AG04450 (cell line): ENCODE results near the gene MMP17. TPM values are rescaled to one million over a fixed set of nuclear protein-coding genes. Genes with fewer than 3 reads are reported as not detected.

Source experiments
- CTCF ChIA-PET: fragments of 300-600, 350-600 bp; formaldehyde crosslinking; extraction: SDS; loops from one replicate; lab custom pipeline; 2022; ENCODE audit warnings: antibody characterized with exemption, inconsistent platforms; lab: Charles Lee
- POLR2A ChIA-PET: fragments of 350-600 bp; formaldehyde crosslinking; extraction: SDS; loops from one replicate; lab custom pipeline; 2021; ENCODE audit warnings: antibody characterized with exemption, inconsistent platforms; lab: Yijun Ruan, JAX
- DNase-seq: peaks from one replicate; pipeline ENCODE4 v3.0.0-alpha.2; 2011; ENCODE audit warnings: low read depth, low spot score
- H3K27ac ChIP-seq: one replicate; pipeline ENCODE4 v1.5.1; 2012; ENCODE audit warnings: low read depth, low read length, control low read depth
- H3K27me3 ChIP-seq: one replicate; pipeline ENCODE4 v1.6.0; 2012; ENCODE audit warnings: low read length; ENCODE audit not compliant: control insufficient read depth, insufficient read depth
- H3K4me3 ChIP-seq: 2 replicates; pipeline ENCODE4 v1.5.1; 2011; ENCODE audit warnings: mild to moderate bottlenecking, low read depth, low read length, control low read depth
- H3K9me3 ChIP-seq: 2 replicates; pipeline ENCODE4 v1.5.1; 2012; ENCODE audit warnings: low read length; ENCODE audit not compliant: control insufficient read depth, insufficient read depth
- CTCF ChIP-seq: IDR thresholded peaks from 2 replicates; pipeline ENCODE4 v1.5.1; 2011; ENCODE audit warnings: low read depth, low read length, control low read depth, inconsistent platforms
- polyA plus RNA-seq: library from polyadenylated mRNA; depleted of rRNA; stranded (reverse); fragments of >200 nt; gene quantifications from 2 replicates; pipeline ENCODE4 v1.2.3, GENCODE V29; 2011

Gene MMP17
- polyA plus RNA-seq, 1 experiment: 9.9 TPM

DNA sequence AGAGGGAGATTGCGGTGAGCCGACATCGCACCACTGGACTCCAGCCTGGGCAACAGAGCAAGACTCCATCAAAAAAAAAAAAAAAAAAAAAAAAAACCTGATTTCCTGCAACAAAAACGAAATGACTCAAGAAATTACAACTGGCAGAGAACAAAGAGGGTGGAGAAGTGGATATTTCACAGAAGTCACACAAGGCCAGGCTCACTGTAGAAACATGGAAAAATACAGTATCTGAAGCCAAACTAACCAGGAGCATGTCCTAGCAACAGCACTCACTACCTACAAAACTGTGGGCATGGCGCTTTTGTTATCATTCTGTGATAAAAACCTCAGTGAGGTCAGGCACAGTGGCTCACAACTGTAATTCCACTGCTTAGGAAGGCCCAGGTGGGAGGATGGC is 11.7 kb upstream of the MMP17 start:
- no peak overlapping the region for H3K27ac ChIP-seq
- TF ChIP-seq CTCF: no peak
- CTCF ChIA-PET: interaction anchor here (0.6 kb wide), 1 partner anchor 85 kb away, joined by 5 read pairs; no protein-coding TSS in a partner anchor
- peaks cover 2% of the 10 kb centered on the region for H3K27me3 ChIP-seq
- no peak overlapping the region for H3K4me3 ChIP-seq
- DNase-seq: no peak
- POLR2A ChIA-PET: no interaction called here
- peaks cover 7% of the 10 kb centered on the region for H3K9me3 ChIP-seq

- Histone ChIP-seq H3K4me3 (no peak overlapping the region), H3K9me3 (peaks cover 7% of the 10 kb centered on the region), H3K27ac (no peak overlapping the region), H3K27me3 (peaks cover 5% of the 10 kb centered on the region)
- CTCF ChIA-PET: interaction anchor here (0.6 kb wide), 1 partner anchor 86 kb away, joined by 5 read pairs; no protein-coding TSS in a partner anchor
- DNase-seq: no peak
- POLR2A ChIA-PET: no interaction called here
- no peak for TF ChIP-seq CTCF
Measured at GRCh38 chr12:131817241-131817640, 11.0 kb upstream of the MMP17 start.

DNA sequence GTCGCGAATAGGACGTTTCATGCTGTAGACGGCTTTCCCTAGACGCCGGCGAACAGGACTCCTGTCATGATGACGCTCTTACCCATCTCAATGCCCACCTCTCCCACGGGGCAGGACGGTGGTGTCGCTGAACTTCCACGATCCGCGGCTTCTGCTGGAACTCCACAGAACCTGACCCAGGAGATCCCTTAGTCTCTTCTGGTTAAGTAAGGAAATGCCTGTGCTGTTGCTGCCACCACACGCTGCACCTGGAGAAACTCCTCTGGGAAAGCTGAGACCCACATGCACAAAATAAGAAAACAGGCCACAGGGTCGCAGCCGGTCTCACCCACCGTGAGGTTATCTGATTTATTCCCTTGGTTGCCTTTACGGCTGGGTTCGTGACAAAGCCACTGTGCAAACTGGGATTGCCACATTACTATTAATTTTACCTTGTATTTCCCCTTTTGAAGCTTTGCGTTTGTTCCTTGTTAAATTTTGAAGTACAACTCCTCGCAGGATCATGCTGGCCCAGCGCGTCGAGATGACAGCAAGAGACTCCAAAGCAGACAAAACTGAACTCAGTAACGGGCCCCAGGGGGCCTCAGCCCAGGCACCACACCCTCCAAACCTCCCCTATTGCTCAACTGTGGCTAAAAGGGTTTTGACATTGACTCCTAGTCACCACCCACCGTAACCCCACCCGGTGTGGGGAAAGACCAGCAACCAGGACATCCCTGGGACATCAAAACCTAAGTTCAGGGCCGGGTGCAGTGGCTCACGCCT is 9.2 kb upstream of the MMP17 start:
- ChIA-PET CTCF (no interaction called here), POLR2A (no interaction called here)
- DNase-seq: no peak
- no peak overlapping the region for H3K27ac ChIP-seq
- no peak for TF ChIP-seq CTCF
- H3K4me3 ChIP-seq: no peak overlapping the region
- H3K27me3 ChIP-seq: peaks cover 5% of the 10 kb centered on the region
- no peaks in the 10 kb centered on the region; the same call in 1 of the 2 replicates for H3K9me3 ChIP-seq

- ChIA-PET CTCF (no interaction called here), POLR2A (no interaction called here)
- peaks cover 2% of the 10 kb centered on the region for H3K27me3 ChIP-seq
- no peak overlapping the region for H3K27ac ChIP-seq
- DNase-seq: no peak
- TF ChIP-seq CTCF: no peak
- no peaks in the 10 kb centered on the region; the same call in 1 of the 2 replicates for H3K9me3 ChIP-seq
- H3K4me3 ChIP-seq: no peak overlapping the region
Measured at GRCh38 chr12:131824450-131824849, 3.7 kb upstream of the MMP17 start.
